DMS53 treated with DMSO at 0.1 percent for 48 hours (cell line): ENCODE results near the gene IL6.
"Not testable (repeated sequence)": the region's sequence is repeated elsewhere in the genome, so short reads cannot be mapped to it uniquely, and the experiment has no call there.

Source experiments
- DNase-seq: peaks from one replicate; lab custom pipeline; 2025; ENCODE audit not compliant: unreplicated experiment; lab: John Stamatoyannopoulos, UW

IL6 gene

DNA sequence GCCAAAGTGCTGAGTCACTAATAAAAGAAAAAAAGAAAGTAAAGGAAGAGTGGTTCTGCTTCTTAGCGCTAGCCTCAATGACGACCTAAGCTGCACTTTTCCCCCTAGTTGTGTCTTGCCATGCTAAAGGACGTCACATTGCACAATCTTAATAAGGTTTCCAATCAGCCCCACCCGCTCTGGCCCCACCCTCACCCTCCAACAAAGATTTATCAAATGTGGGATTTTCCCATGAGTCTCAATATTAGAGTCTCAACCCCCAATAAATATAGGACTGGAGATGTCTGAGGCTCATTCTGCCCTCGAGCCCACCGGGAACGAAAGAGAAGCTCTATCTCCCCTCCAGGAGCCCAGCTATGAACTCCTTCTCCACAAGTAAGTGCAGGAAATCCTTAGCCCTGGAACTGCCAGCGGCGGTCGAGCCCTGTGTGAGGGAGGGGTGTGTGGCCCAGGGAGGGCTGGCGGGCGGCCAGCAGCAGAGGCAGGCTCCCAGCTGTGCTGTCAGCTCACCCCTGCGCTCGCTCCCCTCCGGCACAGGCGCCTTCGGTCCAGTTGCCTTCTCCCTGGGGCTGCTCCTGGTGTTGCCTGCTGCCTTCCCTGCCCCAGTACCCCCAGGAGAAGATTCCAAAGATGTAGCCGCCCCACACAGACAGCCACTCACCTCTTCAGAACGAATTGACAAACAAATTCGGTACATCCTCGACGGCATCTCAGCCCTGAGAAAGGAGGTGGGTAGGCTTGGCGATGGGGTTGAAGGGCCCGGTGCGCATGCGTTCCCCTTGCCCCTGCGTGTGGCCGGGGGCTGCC lies at the start of gene IL6:
TSS of gene IL6 (plus strand) at position 294 of the 807 bp plus-strand sequence. CDS start at position 357, 63 bp downstream.
- DNase-seq, result peak; percentile 58

DNA sequence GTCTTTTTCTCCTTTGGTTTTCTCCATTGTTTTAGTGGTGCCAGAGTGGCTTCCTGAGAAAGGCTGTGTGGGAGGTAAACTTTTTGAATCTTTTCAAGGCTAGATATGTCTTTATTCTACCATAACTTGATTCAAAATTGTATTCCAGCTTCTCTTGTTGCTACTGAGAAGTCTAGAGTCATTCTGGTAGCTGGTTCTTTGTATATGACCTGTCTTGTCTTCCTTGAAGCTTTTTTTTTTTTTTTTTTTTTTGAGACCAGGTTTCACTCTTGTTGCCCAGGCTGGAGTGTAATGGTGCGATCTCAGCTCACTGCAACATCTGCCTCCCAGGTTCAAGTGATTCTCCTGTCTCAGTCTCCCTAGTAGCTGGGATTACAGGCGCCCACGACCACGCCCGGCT lies 49.7 kb upstream of the IL6 start:
- not testable (repeated sequence) for DNase-seq

DNA sequence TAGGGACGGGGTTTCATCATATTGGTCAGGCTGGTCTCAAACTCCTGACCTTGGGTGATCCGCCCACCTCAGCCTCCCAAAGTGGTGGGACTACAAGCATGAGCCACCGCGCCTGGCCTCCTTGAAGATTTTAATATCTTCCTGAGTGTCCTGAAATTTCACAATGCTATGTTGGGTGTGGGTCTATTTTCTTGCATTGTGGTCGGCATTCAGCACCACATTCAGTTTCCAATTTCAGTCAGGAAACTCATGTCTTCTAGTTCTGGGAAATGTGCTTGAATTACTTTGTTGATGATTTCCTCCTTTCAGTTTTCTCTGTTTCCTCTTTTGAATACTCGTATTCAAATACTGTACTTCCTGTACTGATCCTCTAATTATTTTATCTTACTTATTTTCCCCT lies 49.3 kb upstream of the IL6 start:
- no peak for DNase-seq

DNA sequence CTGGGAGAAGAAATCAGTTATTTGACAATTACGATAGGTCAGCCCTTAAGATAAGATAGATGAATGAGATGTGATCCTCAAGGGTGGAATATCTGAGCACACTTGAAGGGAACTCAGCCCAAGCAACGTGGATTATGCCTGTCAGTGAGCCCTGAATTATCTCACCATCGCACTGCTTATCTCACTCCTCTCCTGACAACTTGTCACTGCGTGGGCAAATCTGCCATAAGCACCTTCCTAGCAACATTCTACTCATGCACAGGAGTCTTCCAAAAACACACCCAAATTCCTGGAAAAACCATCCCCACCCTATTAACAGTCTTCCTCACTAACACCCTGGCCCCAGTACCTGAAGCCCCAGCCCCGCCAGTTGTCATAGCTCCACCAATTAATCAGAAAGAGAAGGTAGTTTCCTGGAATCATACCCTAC lies 46.5 kb upstream of the IL6 start:
- DNase-seq, result no peak

DNA sequence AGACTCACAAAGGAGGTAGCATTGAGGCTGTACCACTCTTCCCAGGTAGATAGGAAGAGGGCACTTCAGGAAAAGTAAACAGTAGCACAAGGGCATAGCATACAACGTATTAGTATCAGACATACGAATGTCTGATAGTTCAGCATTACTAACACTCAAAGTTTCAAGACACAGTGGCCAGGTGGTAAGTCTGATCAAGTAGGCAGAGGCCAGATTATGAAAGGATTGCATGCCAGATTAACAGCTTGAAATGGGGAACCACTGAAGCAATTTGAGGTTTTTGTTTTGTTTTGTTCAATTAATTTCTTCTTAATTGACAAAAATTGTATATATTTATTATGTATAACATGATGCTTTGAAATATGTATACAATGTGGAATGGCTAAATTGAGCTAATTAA lies 45.7 kb upstream of the IL6 start:
- DNase-seq, result peak; percentile 96

DNA sequence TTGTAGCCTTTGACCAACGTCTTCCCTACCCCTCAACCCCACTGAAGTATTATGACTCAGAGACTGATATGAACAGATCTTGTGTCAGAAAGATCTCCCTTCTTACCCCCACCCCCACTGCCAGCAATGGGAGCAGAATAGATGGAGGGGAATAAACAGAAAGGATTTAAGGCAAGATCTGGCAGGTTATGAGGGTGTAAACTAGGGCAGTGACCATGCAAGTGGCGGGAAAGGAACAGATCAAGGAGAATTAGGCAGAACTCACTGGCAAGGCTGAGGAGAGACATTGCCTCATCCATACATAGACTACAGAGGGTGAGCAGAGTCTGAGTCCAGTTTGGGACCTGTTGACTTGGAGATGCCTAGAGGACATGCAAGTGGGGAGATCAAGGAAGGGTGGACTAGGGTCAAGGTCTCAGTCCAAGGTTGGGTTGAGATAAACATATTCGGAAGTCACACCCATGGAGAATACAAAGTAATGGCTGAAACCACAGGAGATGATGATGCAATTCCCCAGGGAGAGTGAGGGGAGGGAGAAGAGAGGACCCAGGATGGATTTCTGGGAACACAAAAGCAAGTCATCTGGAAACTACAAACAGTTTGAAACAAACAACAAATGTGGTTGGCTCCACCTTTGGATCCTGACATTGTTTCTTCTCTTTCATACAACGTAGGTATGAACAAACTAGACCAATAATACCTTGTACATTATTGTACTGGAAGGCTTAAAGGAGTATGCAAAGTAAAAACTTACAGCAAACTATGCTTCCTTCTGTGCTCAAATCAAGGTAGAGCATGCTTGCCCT lies 44.9 kb upstream of the IL6 start:
- DNase-seq, result no peak

DNA sequence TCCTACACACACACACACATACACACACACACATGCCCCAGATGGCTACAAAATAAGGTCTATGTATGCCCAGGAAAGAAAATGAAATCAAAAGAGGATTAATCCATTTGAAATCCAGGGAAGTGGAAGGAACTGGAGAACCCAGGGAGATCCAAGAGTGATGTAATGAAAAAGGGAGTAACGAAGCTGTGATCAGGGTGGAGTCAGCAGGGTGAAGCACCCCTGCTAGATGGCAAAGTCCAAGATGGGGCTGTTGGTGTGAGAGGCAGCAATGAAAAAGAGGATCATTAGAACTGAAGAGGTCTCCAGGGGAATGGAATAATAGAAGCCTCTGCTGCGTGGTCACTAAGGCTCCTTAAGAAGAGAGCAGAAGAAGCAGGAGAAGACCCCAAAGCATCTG lies 43.6 kb upstream of the IL6 start:
- no peak for DNase-seq

DNA sequence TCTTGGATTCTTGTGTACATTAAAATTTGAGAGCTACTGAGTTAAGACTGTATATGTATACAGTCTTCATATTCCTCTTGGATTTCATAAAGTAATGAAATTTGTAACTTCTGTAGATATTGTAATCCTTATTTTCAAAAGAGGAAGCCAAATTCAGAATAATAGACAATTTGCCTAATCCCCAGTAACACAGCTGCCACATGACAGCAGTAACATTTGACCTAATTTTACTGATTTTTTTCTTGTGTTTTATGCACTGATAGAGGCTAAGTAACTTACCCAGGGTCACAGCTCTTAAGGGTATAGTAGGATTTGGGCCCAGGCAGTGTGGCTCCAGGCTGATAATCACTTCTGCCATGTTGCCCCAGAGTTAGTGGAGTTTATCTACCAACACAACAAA lies 40.4 kb upstream of the IL6 start:
- DNase-seq, result no peak

DNA sequence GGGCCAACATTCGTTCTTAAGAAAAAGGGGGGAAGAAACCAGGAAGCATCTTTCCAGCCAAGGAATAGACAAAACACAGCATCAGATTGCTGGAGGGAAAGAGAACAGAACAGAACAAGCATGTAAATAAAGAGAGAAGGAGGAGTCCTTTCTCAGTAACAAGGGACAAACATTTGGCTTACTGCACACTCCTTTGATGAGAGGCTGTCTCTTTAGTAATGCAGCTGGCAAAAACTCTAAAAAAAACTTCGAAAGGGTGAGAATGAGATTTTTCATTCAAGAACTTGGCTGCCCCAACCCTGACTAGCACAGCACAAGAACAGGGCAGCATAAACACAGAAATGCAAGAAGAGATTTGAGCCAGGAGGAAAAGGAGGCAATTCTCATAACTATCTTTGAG lies 38.9 kb upstream of the IL6 start:
- DNase-seq, result no peak

DNA sequence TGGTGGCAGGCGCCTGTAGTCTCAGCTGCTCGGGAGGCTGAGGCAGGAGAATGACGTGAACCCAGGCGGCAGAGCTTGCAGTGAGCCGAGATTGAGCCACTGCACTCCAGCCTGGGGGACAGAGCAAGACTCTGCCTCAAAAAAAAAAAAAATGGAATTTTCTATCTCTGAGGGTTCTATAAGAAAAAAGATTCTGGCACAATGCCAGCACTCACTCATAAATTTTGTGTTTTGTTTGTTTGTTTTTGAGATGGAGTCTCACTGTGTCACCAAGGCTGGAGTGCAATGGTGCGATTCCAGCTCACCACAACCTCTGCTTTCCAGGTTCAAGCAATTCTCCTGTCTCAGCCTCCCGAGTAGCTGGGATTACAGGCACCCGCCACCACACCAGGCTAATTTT lies 38.1 kb upstream of the IL6 start:
- DNase-seq, result not testable (repeated sequence)

DNA sequence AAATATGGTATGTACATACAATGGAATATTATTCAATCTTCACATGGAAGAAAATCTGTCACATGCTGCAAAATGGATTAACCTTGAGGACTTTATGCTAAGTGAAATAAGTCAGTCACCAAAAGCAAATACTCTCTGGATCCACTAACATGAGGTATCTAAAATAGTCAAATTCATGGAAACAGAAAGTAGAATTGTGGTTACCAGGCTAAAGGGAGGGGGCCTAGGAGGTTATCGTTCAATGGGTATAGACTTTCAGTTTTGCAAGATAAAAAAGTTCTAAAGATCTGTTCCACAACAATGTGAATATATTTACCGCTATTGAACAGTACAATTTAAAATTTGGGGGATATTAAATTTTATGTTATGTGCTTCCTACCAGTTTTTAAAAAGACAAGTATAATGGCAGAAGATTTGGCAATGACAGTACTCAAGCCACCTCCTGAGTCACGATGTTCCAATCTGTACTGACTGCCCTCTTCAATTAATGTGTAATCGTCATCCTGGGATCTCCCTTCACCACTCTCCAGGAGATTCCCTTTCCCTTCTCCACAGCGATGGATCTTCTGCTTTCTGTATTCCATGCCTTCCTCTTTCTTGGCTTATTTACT lies 32.3 kb upstream of the IL6 start:
- DNase-seq, result no peak

DNA sequence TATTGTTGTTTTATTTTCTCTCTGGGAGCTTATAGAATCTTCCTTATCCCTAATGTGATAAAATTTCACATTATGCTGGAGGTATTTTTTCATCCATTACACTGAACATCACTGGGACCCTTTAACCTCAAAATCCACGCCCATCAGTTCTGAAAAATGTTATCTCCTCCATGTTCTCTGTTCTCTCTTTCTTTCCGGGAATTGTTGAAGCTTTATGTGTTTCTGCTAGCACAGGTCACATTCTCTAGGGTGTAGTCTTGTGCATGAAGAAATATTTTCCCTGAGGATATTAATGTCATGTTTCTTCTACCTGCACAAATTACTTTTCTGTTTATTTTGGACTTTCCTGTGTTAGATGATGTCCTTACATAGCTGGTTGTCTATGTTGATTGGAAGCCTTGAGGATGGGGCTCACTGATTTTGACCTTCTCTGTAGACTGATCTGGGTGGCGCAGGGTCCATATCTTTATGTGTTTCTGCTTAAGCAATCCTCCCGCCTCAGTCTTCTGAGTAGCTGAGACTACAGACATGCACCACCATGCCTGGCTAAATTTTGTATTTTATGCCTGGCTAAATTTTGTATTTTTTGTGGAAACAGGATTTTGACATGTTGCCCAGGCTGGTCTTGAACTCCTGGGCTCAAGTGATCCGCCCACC lies 31.4 kb upstream of the IL6 start:
- DNase-seq, result no peak

DNA sequence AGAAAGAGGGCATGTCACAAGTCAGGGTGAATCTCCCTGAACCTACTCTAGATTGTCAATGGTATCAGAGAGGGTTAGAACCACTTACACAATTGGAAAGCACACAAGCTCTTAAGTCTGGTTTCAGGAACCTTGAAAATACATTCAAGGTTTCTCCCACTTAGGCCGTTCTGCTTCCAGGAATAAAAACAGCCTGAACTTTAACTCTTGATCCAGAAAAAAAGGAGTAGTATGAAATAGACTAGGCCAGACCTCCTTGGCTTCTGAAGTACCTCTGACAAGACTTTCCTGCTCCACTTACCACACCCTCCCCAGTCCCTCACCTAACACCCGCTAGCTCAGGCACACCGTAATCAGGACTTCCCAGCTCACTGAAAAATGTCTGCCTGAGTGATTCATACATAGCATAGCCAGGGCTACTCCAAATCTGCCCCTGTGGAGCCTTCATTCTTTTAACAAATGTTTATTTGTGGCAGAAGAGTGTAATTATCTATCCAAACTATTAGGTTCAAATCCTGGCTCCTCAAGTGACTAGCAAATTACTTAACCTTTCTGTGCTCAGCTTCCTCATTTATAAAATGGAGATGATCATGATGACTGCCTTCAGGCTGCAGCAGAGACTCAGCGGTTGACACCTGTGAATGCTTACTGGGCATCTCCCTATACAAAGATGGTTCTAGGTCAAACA lies 30.3 kb upstream of the IL6 start:
- no peak for DNase-seq

DNA sequence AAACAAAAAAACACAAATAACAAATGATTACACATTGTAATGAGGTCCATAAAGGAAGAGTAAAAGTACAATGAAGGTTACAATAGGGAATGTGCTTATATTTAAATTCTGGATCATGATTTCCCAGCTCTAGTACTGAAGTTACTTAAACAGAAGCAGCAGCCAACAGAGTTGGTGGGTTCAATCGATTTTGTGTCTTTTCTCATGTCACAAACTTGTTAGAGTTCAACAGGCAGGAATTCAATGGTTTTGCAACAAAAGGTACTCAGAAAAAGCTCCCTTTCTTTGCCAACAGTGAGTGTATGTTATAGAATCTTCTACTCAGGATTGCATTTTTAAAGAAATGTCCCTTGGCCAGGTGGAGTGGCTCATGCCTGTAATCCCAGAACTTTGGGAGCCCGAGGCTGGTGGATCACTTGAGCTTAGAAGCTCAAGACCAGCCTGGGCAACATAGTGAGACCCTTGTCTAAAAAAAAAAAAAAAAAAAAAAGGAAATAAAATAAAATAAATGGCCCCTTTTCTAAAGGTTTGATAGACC lies 29.6 kb upstream of the IL6 start:
- DNase-seq, result no peak

DNA sequence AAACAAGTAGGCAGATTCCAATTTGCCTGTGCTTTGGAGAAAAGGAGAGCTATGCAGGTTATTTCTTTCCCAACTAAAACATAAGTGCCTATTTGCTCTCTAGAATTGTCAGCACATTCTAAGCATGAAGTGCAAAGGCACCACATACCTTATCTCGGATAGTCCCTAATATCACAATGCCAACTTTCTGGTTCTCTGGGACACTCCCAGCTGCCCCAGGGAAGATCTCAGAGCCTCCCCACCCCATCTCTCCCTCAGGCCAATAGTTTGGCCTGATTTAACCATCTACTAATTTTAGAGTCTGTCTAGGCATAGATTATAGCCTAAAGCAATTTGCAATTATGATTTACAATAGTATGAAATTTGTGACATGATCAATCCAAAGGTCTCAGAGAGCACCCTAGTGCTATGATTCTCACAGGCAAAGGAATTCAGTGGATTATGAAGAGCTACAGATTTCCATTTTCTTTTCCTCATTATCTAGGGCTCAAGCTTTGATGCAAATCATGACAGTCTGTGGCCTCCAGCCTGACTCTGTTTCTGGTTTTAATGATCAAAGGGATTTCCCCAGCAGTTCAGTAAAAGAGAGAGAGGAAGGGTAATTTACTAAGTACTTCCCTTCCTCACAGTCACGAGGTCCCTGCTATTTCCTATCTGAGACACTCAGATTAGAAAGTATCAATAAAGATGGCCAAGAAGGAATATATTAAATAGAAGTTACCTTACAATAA lies 29.0 kb upstream of the IL6 start:
- no peak for DNase-seq

DNA sequence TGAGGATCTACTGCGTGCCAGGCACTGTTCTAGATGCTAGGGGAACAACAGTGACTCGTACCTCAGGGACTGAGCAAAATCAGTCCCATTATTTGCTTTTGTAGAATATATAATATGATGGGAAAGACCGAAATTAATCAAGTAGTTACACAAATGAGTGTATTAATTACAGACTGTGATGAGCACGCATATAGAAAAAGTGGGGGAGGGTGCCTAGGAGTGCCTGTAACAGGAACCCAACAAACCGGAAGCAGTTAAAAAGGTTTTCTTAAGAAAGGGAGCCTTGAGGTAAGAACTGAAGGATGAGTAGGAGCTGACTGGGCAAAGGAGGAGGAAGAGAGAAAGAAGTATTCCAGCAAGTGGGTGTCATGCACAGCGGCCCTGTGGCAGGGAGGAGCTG lies 28.2 kb upstream of the IL6 start:
- no peak for DNase-seq

DNA sequence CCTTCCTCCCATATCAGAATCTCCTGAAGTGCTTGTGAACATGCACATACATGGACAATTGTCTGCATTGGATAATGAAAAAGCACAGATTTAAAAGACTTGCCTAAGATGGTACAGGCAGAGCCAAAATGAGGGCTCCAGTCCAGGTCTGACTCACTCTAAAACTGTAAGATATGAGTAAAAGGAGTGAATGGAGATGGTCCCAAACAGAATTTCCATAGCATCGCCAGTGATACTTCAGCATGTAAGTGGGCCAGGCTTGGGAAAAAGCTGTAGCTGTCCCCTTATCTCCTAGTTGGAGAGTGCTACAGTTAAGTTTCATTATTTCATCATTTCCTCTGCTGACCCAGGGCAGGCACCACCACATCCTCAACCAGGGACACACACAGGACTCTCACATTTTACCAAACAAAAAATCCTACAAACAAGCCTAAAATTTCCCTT lies 26.4 kb upstream of the IL6 start:
- no peak for DNase-seq

DNA sequence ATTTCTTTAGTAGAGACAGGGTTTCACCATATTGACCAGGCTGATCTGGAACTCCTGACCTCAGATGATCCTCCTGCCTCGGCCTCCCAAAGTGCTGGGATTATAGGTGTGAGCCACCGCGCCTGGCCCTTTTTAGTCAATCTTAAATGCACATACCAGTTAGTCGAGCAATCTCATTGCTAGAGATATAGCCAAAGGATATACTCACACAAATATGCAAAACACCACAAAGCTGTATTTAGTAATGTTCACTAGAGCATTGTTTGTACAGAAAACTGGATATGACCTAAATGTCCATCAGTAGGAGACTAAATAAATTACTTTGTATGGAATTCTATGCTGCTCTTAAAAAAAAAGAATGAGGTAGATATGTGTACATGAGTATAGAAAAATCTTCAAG lies 24.5 kb upstream of the IL6 start:
- DNase-seq, result no peak

DNA sequence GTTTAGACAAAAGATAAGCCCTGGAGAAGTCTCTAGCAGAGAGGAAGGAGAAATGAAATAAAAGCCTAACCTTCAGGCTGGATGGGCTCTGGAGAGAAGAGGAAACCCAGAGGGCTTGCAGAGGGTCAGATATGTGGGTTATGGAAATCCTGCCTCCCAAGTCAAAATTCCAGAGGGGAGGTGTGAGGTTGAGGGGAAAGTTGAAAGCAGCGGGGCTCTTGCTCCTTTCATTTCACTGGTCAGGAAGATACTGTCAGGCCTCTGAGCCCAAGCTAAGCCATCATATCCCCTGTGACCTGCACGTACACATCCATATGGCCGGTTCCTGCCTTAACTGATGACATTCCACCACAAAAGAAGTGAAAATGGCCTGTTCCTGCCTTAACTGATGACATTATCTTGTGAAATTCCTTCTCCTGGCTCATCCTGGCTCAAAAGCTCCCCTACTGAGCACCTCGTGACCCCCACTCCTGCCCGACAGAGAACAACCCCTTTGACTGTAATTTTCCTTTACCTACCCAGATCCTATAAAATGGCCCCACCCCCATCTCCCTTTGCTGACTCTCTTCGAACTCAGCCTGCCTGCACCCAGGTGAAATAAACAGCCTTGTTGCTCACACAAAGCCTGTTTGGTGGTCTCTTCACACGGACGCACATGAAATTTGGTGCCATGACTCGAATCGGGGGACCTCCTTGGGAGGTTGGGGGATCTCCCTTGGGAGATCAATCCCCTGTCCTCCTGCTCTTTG lies 23.7 kb upstream of the IL6 start:
- DNase-seq, result not testable (repeated sequence)
